HepG2 (cell line): ENCODE data around the gene VSIG10L2. TPM values are rescaled to one million over a fixed set of nuclear protein-coding genes. Genes with fewer than 3 reads are reported as not detected.

Experiments
- EZH2 ChIP-seq: conservative IDR thresholded peaks from 2 replicates; pipeline ENCODE4 v1.6.1; 2012; ENCODE audit warnings: mild to moderate bottlenecking, low read depth, low read length, moderate library complexity
- FOSL2 ChIP-seq: sonication (generic); formaldehyde crosslinking; IDR thresholded peaks from 2 replicates; pipeline ENCODE4 v1.4.0; 2020; ENCODE audit warnings: missing genetic modification reagents
- FOXA3 ChIP-seq: IDR thresholded peaks from 2 replicates; pipeline ENCODE4 v1.6.1; 2016; ENCODE audit warnings: missing genetic modification reagents, missing compliant biosample characterization
- FOXO1 ChIP-seq: sonication (generic); formaldehyde crosslinking; IDR thresholded peaks from 2 replicates; pipeline ENCODE4 v1.4.0; 2020; ENCODE audit warnings: missing genetic modification reagents
- KLF11 ChIP-seq: IDR thresholded peaks from 2 replicates; pipeline ENCODE4 v1.6.1; 2016; ENCODE audit warnings: missing compliant biosample characterization
- NCOA5 ChIP-seq: sonication (generic); formaldehyde crosslinking; IDR thresholded peaks from 2 replicates; pipeline ENCODE4 v1.4.0; 2020; ENCODE audit warnings: missing genetic modification reagents
- SMAD3 ChIP-seq: sonication (generic); formaldehyde crosslinking; IDR thresholded peaks from 2 replicates; pipeline ENCODE4 v1.4.0; 2020; ENCODE audit warnings: missing genetic modification reagents
- SOX13 ChIP-seq, 3 experiments: fragments of 450-650 bp in 1 of 3; sonication (generic) in 1 of 3; formaldehyde crosslinking in 1 of 3; IDR thresholded peaks in 2 of 3; conservative IDR thresholded peaks in 1 of 3; 2 replicates each; pipeline versions ENCODE4 v1.5.0 to v1.6.1; 2016 to 2020; ENCODE audit warnings: antibody characterized with exemption in 1 of 3, mild to moderate bottlenecking in 1 of 3, missing compliant biosample characterization in 1 of 3, missing genetic modification reagents in 1 of 3, moderate library complexity in 1 of 3
- SPEN ChIP-seq: sonication (generic); formaldehyde crosslinking; IDR thresholded peaks from 2 replicates; pipeline ENCODE4 v1.5.1; 2020; ENCODE audit warnings: low read depth, mild to moderate bottlenecking, missing genetic modification reagents
- WIZ ChIP-seq: sonication (generic); formaldehyde crosslinking; IDR thresholded peaks from 2 replicates; pipeline ENCODE4 v1.5.1; 2020; ENCODE audit warnings: mild to moderate bottlenecking, missing genetic modification reagents
- ZBTB3 ChIP-seq: sonication (generic); formaldehyde crosslinking; IDR thresholded peaks from 2 replicates; pipeline ENCODE4 v1.4.0; 2020; ENCODE audit warnings: low read depth, mild to moderate bottlenecking, moderate library complexity, missing genetic modification reagents, borderline replicate concordance
- ZFP90 ChIP-seq: sonication (generic); formaldehyde crosslinking; IDR thresholded peaks from 2 replicates; pipeline ENCODE4 v1.8.0; 2022; ENCODE audit warnings: missing genetic modification reagents, mild to moderate bottlenecking, inconsistent platforms, borderline replicate concordance
- ZNF33B ChIP-seq: sonication (generic); formaldehyde crosslinking; IDR thresholded peaks from 2 replicates; pipeline ENCODE4 v1.5.1; 2020; ENCODE audit warnings: mild to moderate bottlenecking, missing genetic modification reagents
- ZNF382 ChIP-seq: sonication (generic); formaldehyde crosslinking; IDR thresholded peaks from 2 replicates; pipeline ENCODE4 v1.5.0; 2020; ENCODE audit warnings: missing genetic modification reagents, mild to moderate bottlenecking, borderline replicate concordance
- ZNF549 ChIP-seq: sonication (generic); formaldehyde crosslinking; IDR thresholded peaks from 2 replicates; pipeline ENCODE4 v1.5.0; 2020; ENCODE audit warnings: missing genetic modification reagents
- ZNF562 ChIP-seq: sonication (generic); formaldehyde crosslinking; IDR thresholded peaks from 2 replicates; pipeline ENCODE4 v1.8.0; 2022; ENCODE audit warnings: missing genetic modification reagents, borderline replicate concordance
- ZNF768 ChIP-seq: sonication (generic); formaldehyde crosslinking; IDR thresholded peaks from 2 replicates; pipeline ENCODE4 v1.4.0; 2020; ENCODE audit warnings: missing genetic modification reagents
- polyA plus RNA-seq, 8 experiments: library from polyadenylated mRNA; depleted of rRNA in 3 of 8; stranded (reverse) in 7 of 8; unstranded in 1 of 8; fragments of >200 nt; fragmentation: Illumina TruSeq in 4 of 8; extraction: Trizol in 4 of 8; gene quantifications; 2 replicates each; pipeline versions ENCODE4 v1.2.1 to v1.2.3, GENCODE V29; 2011 to 2016; ENCODE audit warnings: low read depth in 4 of 8, missing spikeins in 1 of 8, mixed read lengths in 1 of 8; ENCODE audit not compliant: insufficient read depth in 1 of 8
- total RNA-seq, 5 experiments: library from RNA; depleted of rRNA; stranded (reverse); fragments of >200 nt; fragmentation: Illumina TruSeq; extraction: Trizol; gene quantifications; 2 replicates each; pipeline ENCODE4 v1.2.3, GENCODE V29; 2016; ENCODE audit warnings: low read depth in 1 of 5
- TF ChIP-seq, protein P1 (sequence below): IDR thresholded peaks from 2 replicates; pipeline ENCODE4 v1.6.1; 2016; ENCODE audit warnings: missing biosample characterization, missing genetic modification reagents, low read depth
- TF ChIP-seq, protein P2 (sequence below): sonication (generic); formaldehyde crosslinking; IDR thresholded peaks from 2 replicates; pipeline ENCODE4 v1.8.1; 2023; ENCODE audit warnings: mild to moderate bottlenecking, missing genetic modification reagents
- TF ChIP-seq, protein P3 (sequence below): sonication (generic); formaldehyde crosslinking; IDR thresholded peaks from 2 replicates; pipeline ENCODE4 v1.8.1; 2023; ENCODE audit warnings: mild to moderate bottlenecking, moderate library complexity, missing genetic modification reagents
- TF ChIP-seq, protein P4 (sequence below): sonication (generic); formaldehyde crosslinking; IDR thresholded peaks from 2 replicates; pipeline ENCODE4 v1.9.0; 2021; ENCODE audit warnings: missing genetic modification reagents, borderline replicate concordance
- TF ChIP-seq, protein P5 (sequence below): sonication (generic); formaldehyde crosslinking; IDR thresholded peaks from 2 replicates; pipeline ENCODE4 v1.4.0; 2020; ENCODE audit warnings: mild to moderate bottlenecking, low read depth, missing genetic modification reagents

Gene VSIG10L2
- total and polyA plus RNA-seq, 2 of the 13 experiments (the other 11 are each of a cell fraction or from before 2014, with no cell fraction given): 0.21 TPM; not detected in 1

DNA sequence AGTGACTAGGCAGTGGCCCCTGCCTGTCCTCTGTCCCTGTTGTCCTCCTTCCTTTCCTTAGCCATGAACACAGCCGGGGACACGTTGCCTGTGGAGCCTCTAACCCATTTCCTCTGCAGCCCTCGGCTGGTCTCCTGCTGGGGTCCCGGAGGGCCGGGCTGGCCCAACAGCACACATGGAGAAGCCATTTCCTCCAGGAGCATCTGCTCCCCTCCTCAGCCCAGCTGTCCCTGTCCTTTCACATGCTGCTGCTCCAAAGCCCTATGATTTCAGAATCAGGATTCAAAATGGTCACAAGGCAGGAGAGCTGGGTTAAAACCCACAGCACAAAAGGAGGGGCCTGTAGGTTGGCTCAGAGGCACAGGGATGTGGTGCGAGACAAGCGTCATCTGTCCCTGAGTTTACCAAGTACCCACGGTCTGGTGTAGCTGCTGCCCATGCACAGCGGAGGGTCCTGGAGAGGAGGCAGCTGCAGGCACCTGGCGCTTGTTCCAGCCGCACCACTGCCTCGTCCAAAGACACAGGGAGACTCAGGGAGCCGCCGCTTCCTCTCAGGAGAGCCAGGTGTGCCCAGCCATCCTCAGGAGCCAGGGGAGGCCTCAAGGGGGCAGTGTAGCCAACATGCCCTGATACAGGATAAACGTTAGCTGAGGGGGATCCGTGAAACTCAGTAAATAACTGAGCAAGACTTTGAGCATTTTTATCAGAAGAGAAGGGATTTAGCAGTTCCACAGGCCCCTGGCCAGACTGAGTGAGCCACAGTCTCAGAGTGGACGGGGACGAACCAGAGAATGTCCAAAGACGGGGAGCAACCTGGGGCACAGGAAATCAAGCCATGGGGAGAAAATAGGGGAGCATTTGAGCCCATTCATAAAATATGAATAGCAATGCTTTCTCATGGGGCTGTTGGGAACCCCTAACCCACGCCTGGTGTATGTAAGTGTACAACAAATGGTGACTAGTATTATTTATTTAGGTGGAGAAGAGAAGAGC lies 3.9 kb upstream of the VSIG10L2 start (continued):
- TF ChIP-seq ZNF382 (CRISPR knock-in tag) (no peak), EZH2 (no peak), ZNF549 (no peak), ZBTB3 (no peak), SPEN (no peak), FOSL2 (CRISPR knock-in tag) (no peak), SOX13 (IDR thresholded peaks at IDR 0.05) (no peak), SOX13 (CRISPR knock-in tag; conservative IDR thresholded peaks at IDR 0.05 in 1 of 2, IDR thresholded peaks at IDR 0.05 in 1 of 2) (0 out of 4 replicates have a peak, but pooled peaks of 1 of the 2 experiments have one; percentile 11), FOXA3 (no peak; the same call in 1 of the 2 replicates), KLF11 (CRISPR knock-in tag) (no peak), ZNF33B (CRISPR knock-in tag) (no peak), NCOA5 (no peak), SMAD3 (CRISPR knock-in tag) (no peak), ZNF768 (CRISPR knock-in tag) (peak; percentile 36; the same call in 1 of the 2 replicates), WIZ (CRISPR knock-in tag) (no peak), FOXO1 (peak; percentile 50; the same call in 1 of the 2 replicates), ZNF562 (CRISPR knock-in tag) (no peak), ZFP90 (CRISPR knock-in tag) (no peak)
- TF ChIP-seq, protein P1, sequence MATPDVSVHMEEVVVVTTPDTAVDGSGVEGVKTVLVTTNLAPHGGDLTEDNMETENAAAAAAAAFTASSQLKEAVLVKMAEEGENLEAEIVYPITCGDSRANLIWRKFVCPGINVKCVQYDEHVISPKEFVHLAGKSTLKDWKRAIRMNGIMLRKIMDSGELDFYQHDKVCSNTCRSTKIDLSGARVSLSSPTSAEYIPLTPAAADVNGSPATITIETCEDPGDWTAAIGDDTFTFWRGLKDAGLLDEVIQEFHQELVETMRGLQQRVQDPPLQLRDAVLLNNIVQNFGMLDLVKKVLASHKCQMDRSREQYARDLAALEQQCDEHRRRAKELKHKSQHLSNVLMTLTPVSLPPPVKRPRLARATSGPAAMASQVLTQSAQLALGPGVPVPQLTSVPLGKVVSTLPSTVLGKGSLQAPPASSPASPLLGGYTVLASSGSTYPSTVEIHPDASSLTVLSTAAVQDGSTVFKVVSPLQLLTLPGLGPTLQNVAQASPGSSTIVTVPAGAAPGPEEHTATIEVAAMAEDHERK (CRISPR knock-in tag): no peak
- TF ChIP-seq, protein P2, sequence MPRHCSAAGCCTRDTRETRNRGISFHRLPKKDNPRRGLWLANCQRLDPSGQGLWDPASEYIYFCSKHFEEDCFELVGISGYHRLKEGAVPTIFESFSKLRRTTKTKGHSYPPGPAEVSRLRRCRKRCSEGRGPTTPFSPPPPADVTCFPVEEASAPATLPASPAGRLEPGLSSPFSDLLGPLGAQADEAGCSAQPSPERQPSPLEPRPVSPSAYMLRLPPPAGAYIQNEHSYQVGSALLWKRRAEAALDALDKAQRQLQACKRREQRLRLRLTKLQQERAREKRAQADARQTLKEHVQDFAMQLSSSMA (CRISPR knock-in tag): no peak
- TF ChIP-seq, protein P3, sequence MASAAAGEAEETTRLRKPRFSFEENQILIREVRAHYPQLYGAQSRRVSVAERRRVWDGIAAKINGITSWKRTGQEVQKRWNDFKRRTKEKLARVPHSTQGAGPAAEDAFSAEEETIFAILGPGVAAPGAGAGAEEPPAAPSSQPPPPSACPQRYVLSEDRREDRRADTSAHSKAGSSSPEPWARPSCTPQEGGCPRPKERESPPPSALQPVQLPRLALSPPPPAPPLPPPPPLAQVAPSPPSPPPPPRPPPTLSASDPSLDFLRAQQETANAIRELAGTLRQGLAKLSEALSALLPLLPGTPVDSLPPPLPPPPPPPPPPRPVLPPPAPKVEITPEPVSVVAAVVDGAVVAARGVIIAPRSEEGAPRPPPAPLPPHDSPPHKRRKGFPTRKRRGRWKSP: no peak
- TF ChIP-seq, protein P4, sequence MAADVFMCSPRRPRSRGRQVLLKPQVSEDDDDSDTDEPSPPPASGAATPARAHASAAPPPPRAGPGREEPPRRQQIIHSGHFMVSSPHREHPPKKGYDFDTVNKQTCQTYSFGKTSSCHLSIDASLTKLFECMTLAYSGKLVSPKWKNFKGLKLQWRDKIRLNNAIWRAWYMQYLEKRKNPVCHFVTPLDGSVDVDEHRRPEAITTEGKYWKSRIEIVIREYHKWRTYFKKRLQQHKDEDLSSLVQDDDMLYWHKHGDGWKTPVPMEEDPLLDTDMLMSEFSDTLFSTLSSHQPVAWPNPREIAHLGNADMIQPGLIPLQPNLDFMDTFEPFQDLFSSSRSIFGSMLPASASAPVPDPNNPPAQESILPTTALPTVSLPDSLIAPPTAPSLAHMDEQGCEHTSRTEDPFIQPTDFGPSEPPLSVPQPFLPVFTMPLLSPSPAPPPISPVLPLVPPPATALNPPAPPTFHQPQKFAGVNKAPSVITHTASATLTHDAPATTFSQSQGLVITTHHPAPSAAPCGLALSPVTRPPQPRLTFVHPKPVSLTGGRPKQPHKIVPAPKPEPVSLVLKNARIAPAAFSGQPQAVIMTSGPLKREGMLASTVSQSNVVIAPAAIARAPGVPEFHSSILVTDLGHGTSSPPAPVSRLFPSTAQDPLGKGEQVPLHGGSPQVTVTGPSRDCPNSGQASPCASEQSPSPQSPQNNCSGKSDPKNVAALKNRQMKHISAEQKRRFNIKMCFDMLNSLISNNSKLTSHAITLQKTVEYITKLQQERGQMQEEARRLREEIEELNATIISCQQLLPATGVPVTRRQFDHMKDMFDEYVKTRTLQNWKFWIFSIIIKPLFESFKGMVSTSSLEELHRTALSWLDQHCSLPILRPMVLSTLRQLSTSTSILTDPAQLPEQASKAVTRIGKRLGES (CRISPR knock-in tag): no peak
- TF ChIP-seq, protein P5, sequence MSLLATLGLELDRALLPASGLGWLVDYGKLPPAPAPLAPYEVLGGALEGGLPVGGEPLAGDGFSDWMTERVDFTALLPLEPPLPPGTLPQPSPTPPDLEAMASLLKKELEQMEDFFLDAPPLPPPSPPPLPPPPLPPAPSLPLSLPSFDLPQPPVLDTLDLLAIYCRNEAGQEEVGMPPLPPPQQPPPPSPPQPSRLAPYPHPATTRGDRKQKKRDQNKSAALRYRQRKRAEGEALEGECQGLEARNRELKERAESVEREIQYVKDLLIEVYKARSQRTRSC (CRISPR knock-in tag): no peak
